Trophoblast cell (in vitro differentiated cells and primary cell): ENCODE measurements around the gene PWWP3B.

Experiments used
- DNase-seq, 2 donors: peaks; one replicate each; pipeline ENCODE4 v3.0.0-alpha.2; 2016
- H2AFZ ChIP-seq: 2 replicates; pipeline ENCODE4 v1.6.1; 2013; ENCODE audit warnings: low read length, moderate library complexity, mild to moderate bottlenecking; ENCODE audit not compliant: insufficient read depth, poor library complexity
- H2AK5ac ChIP-seq: 2 replicates; pipeline ENCODE4 v1.6.1; 2013; ENCODE audit warnings: mild to moderate bottlenecking, low read length
- H2BK120ac ChIP-seq: 2 replicates; pipeline ENCODE4 v1.6.1; 2013; ENCODE audit warnings: low read length, mild to moderate bottlenecking, moderate library complexity; ENCODE audit not compliant: insufficient read depth, poor library complexity
- H2BK12ac ChIP-seq: 2 replicates; pipeline ENCODE4 v1.6.1; 2013; ENCODE audit warnings: mild to moderate bottlenecking, low read length, moderate library complexity
- H2BK5ac ChIP-seq: 2 replicates; pipeline ENCODE4 v1.6.1; 2013; ENCODE audit warnings: low read length, low read depth, moderate library complexity, mild to moderate bottlenecking; ENCODE audit not compliant: poor library complexity
- H3K14ac ChIP-seq: 2 replicates; pipeline ENCODE4 v1.6.1; 2013; ENCODE audit warnings: mild to moderate bottlenecking, low read length
- H3K18ac ChIP-seq: 2 replicates; pipeline ENCODE4 v1.6.1; 2013; ENCODE audit warnings: mild to moderate bottlenecking, low read length
- H3K23ac ChIP-seq: 2 replicates; pipeline ENCODE4 v1.6.1; 2013; ENCODE audit warnings: low read length
- H3K27ac ChIP-seq: 2 replicates; pipeline ENCODE4 v1.5.1; 2013; ENCODE audit warnings: low read depth, mild to moderate bottlenecking, inconsistent platforms, low read length, moderate library complexity
- H3K27me3 ChIP-seq: 2 replicates; pipeline ENCODE4 v1.6.1; 2013; ENCODE audit warnings: inconsistent platforms, mild to moderate bottlenecking, low read length, moderate library complexity; ENCODE audit not compliant: insufficient read depth
- H3K36me3 ChIP-seq, 2 experiments: 1 replicate in 1 of 2; 2 replicates in 1 of 2; pipeline ENCODE4 v1.6.1; 2013; ENCODE audit warnings: low read length in 2 of 2, mild to moderate bottlenecking in 2 of 2, moderate library complexity in 1 of 2; ENCODE audit not compliant: insufficient read depth in 2 of 2, control insufficient read depth in 1 of 2
- H3K4ac ChIP-seq: 2 replicates; pipeline ENCODE4 v1.6.1; 2013; ENCODE audit warnings: low read depth, mild to moderate bottlenecking, low read length, moderate library complexity
- H3K4me1 ChIP-seq, 2 experiments: 1 replicate in 1 of 2; 2 replicates in 1 of 2; pipeline ENCODE4 v1.6.1; 2013; ENCODE audit warnings: low read length in 2 of 2, mild to moderate bottlenecking in 2 of 2, moderate library complexity in 1 of 2; ENCODE audit not compliant: insufficient read depth in 2 of 2, control insufficient read depth in 1 of 2
- H3K4me2 ChIP-seq: 2 replicates; pipeline ENCODE4 v1.6.1; 2013; ENCODE audit warnings: inconsistent platforms, mild to moderate bottlenecking, low read length, moderate library complexity
- H3K4me3 ChIP-seq: 2 replicates; pipeline ENCODE4 v1.5.1; 2013; ENCODE audit warnings: mild to moderate bottlenecking, low read depth, low read length, inconsistent platforms
- H3K79me1 ChIP-seq: one replicate; pipeline ENCODE4 v1.6.1; 2013; ENCODE audit warnings: low read length
- H3K79me2 ChIP-seq: 2 replicates; pipeline ENCODE4 v1.6.1; 2013; ENCODE audit warnings: low read length, mild to moderate bottlenecking; ENCODE audit not compliant: control insufficient read depth, insufficient read depth, poor library complexity
- H3K9ac ChIP-seq: 2 replicates; pipeline ENCODE4 v1.6.1; 2013; ENCODE audit warnings: mild to moderate bottlenecking, low read length
- H3K9me3 ChIP-seq: 2 replicates; pipeline ENCODE4 v1.6.1; 2013; ENCODE audit warnings: low read depth, mild to moderate bottlenecking, control low read depth, inconsistent platforms, low read length; ENCODE audit not compliant: insufficient read depth
- H4K12ac ChIP-seq: 2 replicates; pipeline ENCODE4 v1.6.1; 2013; ENCODE audit warnings: low read depth, mild to moderate bottlenecking, low read length, moderate library complexity
- H4K8ac ChIP-seq: 2 replicates; pipeline ENCODE4 v1.6.1; 2013; ENCODE audit warnings: low read depth, mild to moderate bottlenecking, low read length, moderate library complexity
- H4K91ac ChIP-seq: one replicate; pipeline ENCODE4 v1.6.1; 2013; ENCODE audit warnings: low read depth, mild to moderate bottlenecking, low read length, moderate library complexity
- WGBS: extraction: QIAGEN DNeasy Blood & Tissue Kit; methylation state at CpG from one replicate; pipeline ENCODE4 v1.1.7; 2013; ENCODE audit warnings: missing lambda C conversion rate; ENCODE audit not compliant: insufficient read length, insufficient coverage; ENCODE audit errors: extremely low coverage; 5-methylcytosine and 5-hydroxymethylcytosine counted together

The PWWP3B gene

DNA sequence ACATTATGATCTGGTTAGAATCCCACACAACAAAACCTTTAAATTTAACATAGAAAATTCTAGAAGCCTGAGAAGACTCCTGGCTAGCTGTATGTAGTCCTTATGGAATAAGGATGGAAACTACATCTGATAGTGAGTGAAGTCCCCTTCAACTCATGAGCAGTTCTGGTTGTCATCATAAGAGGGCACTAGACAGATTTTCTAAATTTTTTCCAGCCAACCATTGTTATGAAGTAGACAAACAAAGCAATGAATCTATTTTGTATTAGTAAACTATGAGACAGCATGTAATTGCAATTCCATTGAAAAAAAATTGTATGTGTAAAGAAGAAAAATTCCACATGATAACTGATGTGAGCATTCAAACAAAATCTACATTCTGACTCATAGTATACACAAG, 35.2 kb downstream of the PWWP3B start:
- Histone ChIP-seq H3K79me1 (no peaks in the 10 kb centered on the region), H3K4me3 (no peak overlapping the region), H3K4me2 (no peak overlapping the region), H3K23ac (no peak overlapping the region), H4K12ac (no peak overlapping the region), H2BK5ac (no peak overlapping the region), H3K9ac (no peak overlapping the region), H2AK5ac (no peak overlapping the region), H3K18ac (no peak overlapping the region), H2AFZ (no peak overlapping the region), H4K91ac (no peak overlapping the region), H3K4me1 (no peaks in the 10 kb centered on the region), H3K4ac (no peak overlapping the region), H3K14ac (no peak overlapping the region), H3K9me3 (no peaks in the 10 kb centered on the region), H3K27ac (no peak overlapping the region), H4K8ac (no peak overlapping the region), H3K27me3 (no peaks in the 10 kb centered on the region), H3K79me2 (no peaks in the 10 kb centered on the region), H3K36me3 (no peaks in the 10 kb centered on the region), H2BK120ac (no peak overlapping the region), H2BK12ac (no peak overlapping the region)
- peak in 1 of 2 donors; percentile 3 for DNase-seq

DNA sequence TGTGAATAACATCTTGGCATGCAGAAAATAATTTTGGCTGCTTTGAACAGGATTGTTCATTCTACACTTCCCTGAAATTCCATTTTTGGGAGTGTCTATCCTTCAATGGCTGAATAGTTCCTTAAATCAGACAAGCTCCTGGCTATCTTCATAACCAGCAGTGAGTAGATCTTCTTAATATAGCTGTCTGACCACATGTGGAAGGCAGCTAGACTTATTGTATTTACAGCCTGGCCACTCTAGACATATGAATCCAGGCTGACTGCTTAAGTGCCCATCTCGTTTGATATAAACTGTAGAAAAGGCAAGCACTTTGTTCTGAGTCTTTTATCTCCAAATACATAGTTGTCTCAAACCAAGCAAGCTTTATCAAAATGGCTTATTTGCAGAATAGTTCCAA, 40.0 kb downstream of the PWWP3B start:
- no peaks in the 10 kb centered on the region for H3K27me3 ChIP-seq
- H3K9me3 ChIP-seq = no peaks in the 10 kb centered on the region
- no peaks in the 10 kb centered on the region for H3K79me2 ChIP-seq
- no peak overlapping the region for H3K4ac ChIP-seq
- no peak for DNase-seq
- no peaks in the 10 kb centered on the region for H3K4me1 ChIP-seq
- no peak overlapping the region for H3K9ac ChIP-seq
- no peaks in the 10 kb centered on the region for H3K79me1 ChIP-seq
- no peak overlapping the region for H2AK5ac ChIP-seq
- H2BK120ac ChIP-seq = no peak overlapping the region
- H3K36me3 ChIP-seq = no peaks in the 10 kb centered on the region
- no peak overlapping the region for H3K4me3 ChIP-seq
- no peak overlapping the region for H3K18ac ChIP-seq
- no peak overlapping the region for H2AFZ ChIP-seq
- H4K8ac ChIP-seq = no peak overlapping the region
- H4K12ac ChIP-seq = no peak overlapping the region
- no peak overlapping the region for H2BK12ac ChIP-seq
- no peak overlapping the region for H3K4me2 ChIP-seq
- WGBS = no CpG with 5 or more reads among the region's 1 CpG
- H3K14ac ChIP-seq = no peak overlapping the region
- no peak overlapping the region for H2BK5ac ChIP-seq
- H3K23ac ChIP-seq = no peak overlapping the region
- H4K91ac ChIP-seq = no peak overlapping the region
- no peak overlapping the region for H3K27ac ChIP-seq
